ENCODE data around the gene CNDP1. TPM values are rescaled to one million over a fixed set of nuclear protein-coding genes. Genes with fewer than 3 reads are reported as not detected.
"Not testable (repeated sequence)": the region's sequence is repeated elsewhere in the genome, so short reads cannot be mapped to it uniquely, and the experiment has no call there.

The CNDP1 gene
- total RNA-seq, 6 experiments from 2014 or later: not detected

DNA sequence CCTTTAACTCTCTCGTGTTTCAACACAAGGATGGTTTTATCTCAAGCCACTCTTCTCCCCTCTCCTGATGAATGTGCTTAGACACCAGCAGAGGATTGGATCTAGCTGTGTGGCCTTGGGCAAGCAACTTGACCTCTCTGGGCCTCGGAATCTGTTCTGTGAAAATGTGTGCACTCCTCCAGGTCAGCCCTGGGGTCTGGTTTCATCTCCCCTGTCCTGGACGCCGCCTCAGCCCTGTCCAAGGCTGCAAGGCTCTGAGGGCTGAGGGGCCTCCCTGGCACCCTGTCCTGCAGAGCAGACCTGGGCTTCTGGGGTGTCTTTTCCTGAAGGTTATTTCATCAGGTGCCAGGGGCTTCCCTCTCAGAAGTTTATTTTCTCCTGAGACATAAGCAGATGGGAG is 28.5 kb downstream of the CNDP1 start:
- no peak overlapping the region for H3K27ac Mint-ChIP-seq

DNA sequence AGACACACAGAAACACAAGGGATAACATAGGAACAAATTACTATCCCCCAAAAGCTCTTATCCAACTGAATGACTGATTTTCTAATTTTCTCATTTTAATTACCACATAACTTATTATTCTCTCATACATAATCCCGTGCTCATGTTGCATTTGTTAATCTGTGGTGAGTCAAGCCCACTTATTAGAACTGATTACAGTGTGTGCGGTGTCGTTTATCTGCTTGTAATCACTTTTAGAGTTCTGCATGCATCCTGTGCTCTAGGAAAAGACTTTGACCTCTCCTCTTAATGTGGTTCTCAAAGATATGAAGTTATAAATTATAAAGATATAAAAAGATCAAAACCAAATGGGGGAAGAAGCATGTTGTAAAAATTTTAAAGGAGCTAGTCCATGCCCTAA is 29.7 kb downstream of the CNDP1 start:
- H3K36me3 Mint-ChIP-seq (ENCODE audit: low read depth): peaks cover 6% of the 10 kb centered on the region
- no peak overlapping the region for H3K4me3 Mint-ChIP-seq
- peaks cover 49% of the 10 kb centered on the region for H3K27me3 Mint-ChIP-seq (ENCODE audit: insufficient read depth)
- H3K27ac Mint-ChIP-seq: no peak overlapping the region
- DNase-seq: no peak
- H3K4me1 Mint-ChIP-seq (ENCODE audit: low read depth): no peaks in the 10 kb centered on the region
- H3K9me3 Mint-ChIP-seq: peaks cover 15% of the 10 kb centered on the region
- TF ChIP-seq, protein P1, sequence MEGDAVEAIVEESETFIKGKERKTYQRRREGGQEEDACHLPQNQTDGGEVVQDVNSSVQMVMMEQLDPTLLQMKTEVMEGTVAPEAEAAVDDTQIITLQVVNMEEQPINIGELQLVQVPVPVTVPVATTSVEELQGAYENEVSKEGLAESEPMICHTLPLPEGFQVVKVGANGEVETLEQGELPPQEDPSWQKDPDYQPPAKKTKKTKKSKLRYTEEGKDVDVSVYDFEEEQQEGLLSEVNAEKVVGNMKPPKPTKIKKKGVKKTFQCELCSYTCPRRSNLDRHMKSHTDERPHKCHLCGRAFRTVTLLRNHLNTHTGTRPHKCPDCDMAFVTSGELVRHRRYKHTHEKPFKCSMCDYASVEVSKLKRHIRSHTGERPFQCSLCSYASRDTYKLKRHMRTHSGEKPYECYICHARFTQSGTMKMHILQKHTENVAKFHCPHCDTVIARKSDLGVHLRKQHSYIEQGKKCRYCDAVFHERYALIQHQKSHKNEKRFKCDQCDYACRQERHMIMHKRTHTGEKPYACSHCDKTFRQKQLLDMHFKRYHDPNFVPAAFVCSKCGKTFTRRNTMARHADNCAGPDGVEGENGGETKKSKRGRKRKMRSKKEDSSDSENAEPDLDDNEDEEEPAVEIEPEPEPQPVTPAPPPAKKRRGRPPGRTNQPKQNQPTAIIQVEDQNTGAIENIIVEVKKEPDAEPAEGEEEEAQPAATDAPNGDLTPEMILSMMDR (IDR thresholded peaks at IDR 0.05): no peak

More for the DNA sequence above, 28.5 kb downstream of the CNDP1 start:
- Mint-ChIP-seq H3K4me1 (ENCODE audit: low read depth) (no peaks in the 10 kb centered on the region), H3K9me3 (peaks cover 15% of the 10 kb centered on the region), H3K27me3 (ENCODE audit: insufficient read depth) (peaks cover 54% of the 10 kb centered on the region), H3K4me3 (no peak overlapping the region), H3K36me3 (ENCODE audit: low read depth) (peaks cover 6% of the 10 kb centered on the region)
- DNase-seq: no peak
- TF ChIP-seq, protein P1 (IDR thresholded peaks at IDR 0.05): no peak

DNA sequence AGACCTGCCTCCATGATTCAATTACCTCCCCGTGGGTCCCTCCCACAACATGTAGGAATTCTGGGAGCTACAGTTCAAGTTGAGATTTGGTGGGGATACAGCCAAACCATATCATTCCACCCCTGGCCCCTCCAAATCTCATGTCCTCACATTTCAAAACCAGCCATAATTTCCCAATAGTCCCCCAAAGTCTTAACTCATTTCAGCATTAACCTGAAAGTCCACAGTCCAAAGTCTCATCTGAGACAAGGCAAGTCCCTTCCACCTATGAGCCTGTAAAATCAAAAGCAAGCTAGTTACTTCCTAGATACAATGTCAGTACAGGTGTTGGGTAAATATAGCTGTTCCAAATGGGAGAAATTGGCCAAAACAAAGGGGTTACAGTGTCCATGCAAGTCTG is 30.9 kb downstream of the CNDP1 start:
- not testable (repeated sequence) for DNase-seq; H3K4me3 Mint-ChIP-seq; H3K27ac Mint-ChIP-seq; H3K4me1 Mint-ChIP-seq (ENCODE audit: low read depth); H3K36me3 Mint-ChIP-seq (ENCODE audit: low read depth)
- Mint-ChIP-seq H3K27me3 (ENCODE audit: insufficient read depth) (peaks cover 42% of the 10 kb centered on the region), H3K9me3 (peaks cover 15% of the 10 kb centered on the region)

DNA sequence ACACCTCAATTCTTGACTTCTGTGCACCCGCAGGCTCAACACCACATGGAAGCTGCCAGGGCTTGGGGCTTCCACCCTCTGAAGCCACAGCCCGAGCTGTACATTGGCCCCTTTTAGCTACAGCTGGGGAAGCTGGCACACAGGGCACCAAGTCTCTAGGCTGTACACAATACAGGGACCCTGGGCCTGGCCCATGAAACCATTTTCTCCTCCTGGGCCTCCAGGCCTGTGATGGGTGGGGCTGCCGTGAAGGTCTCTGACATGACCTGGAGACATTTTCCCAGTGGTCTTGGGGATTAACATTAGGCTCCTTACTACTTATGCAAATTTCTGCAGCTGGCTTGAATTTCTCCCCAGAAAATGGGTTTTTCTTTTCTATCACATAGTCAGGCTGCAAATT is 31.7 kb downstream of the CNDP1 start:
- H3K4me3 Mint-ChIP-seq; DNase-seq; H3K4me1 Mint-ChIP-seq (ENCODE audit: low read depth); H3K36me3 Mint-ChIP-seq (ENCODE audit: low read depth); H3K27ac Mint-ChIP-seq: not testable (repeated sequence)
- Mint-ChIP-seq H3K9me3 (peaks cover 15% of the 10 kb centered on the region), H3K27me3 (ENCODE audit: insufficient read depth) (peaks cover 42% of the 10 kb centered on the region)

DNA sequence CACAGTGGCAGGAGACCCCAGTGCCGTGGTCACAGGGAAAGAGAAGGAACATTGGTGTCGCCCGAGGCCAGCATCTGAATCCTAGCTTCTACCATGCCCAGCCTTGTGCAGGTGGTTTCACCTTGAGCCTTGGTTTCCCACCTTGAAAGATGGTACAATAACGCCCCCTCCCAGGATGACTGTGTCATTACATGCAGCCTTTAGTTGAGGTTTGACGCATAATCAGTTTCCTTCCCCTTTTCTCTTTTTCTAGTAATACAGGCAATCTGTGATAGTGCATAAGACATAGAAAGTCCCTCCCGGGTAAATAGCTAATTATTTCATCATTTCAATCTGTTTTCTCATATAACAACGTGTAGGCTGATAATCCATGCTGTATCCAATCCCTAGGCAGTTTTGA is 33.5 kb downstream of the CNDP1 start:
- peaks cover 32% of the 10 kb centered on the region for H3K27me3 Mint-ChIP-seq (ENCODE audit: insufficient read depth)
- TF ChIP-seq, protein P1 (IDR thresholded peaks at IDR 0.05): no peak
- H3K27ac Mint-ChIP-seq: no peak overlapping the region
- no peaks in the 10 kb centered on the region for H3K4me1 Mint-ChIP-seq (ENCODE audit: low read depth)
- DNase-seq: no peak
- peaks cover 6% of the 10 kb centered on the region for H3K36me3 Mint-ChIP-seq (ENCODE audit: low read depth)
- peaks cover 15% of the 10 kb centered on the region for H3K9me3 Mint-ChIP-seq
- no peak overlapping the region for H3K4me3 Mint-ChIP-seq

DNA sequence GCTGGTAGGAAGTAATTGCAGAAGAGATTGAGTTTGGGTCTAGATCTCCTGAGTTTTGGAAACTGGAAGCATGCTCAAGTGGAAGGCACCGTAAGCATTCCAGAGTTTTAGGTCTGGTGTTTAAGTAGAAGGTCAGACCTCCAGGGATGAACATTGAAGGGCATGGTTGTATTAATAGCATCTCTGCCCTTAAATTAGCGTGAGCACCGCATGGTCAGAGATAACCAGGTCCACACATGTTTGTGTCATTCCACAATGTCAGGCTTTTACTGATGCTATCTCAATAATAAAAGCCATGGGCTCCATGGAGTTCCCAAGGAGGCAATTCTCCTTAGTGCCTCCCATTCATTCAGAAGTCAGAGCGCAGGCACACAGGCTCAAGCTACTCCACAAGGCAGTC is 35.1 kb downstream of the CNDP1 start:
- Mint-ChIP-seq H3K9me3 (peaks cover 15% of the 10 kb centered on the region), H3K4me3 (no peak overlapping the region), H3K4me1 (ENCODE audit: low read depth) (peaks cover 2% of the 10 kb centered on the region; the same call in 1 of the 2 replicates), H3K27ac (no peak overlapping the region), H3K36me3 (ENCODE audit: low read depth) (peaks cover 6% of the 10 kb centered on the region), H3K27me3 (ENCODE audit: insufficient read depth) (peaks cover 23% of the 10 kb centered on the region)
- DNase-seq: no peak
- TF ChIP-seq, protein P1 (IDR thresholded peaks at IDR 0.05): no peak

DNA sequence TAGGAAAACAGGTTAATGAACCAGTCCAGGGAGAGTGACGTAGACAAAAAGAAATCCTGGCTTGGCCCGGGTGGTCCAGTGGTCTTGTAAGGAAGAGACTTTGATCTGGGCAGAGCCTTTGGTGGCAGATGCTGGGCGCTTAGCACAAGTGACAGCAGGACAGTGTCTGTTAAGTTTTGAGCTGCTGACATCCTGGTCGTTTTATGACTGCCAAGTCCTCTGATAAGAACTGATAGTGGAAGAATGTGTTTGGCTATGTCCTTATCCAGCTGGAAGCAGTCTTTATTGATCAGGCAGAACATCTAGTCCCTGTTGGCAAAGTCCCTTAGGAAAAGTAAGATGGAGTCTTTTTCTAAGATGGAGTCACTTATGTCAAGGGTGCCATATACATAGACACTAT is 36.0 kb downstream of the CNDP1 start:
- H3K9me3 Mint-ChIP-seq: peaks cover 15% of the 10 kb centered on the region
- no peak overlapping the region for H3K27ac Mint-ChIP-seq
- H3K27me3 Mint-ChIP-seq (ENCODE audit: insufficient read depth): peaks cover 24% of the 10 kb centered on the region

More for the DNA sequence above, 36.0 kb downstream of the CNDP1 start:
- TF ChIP-seq, protein P1 (IDR thresholded peaks at IDR 0.05): no peak
- no peak overlapping the region for H3K4me3 Mint-ChIP-seq
- peaks cover 5% of the 10 kb centered on the region; the same call in 1 of the 2 replicates for H3K4me1 Mint-ChIP-seq (ENCODE audit: low read depth)
- peaks cover 6% of the 10 kb centered on the region for H3K36me3 Mint-ChIP-seq (ENCODE audit: low read depth)
- no peak for DNase-seq

Data from HFFc6 (cell line).